CD4-positive, alpha-beta T cell treated with Interleukin-12 subunit alpha and Interleukin-12 subunit beta, for 1 hour (primary cell): Measurements from ENCODE around the gene TMEM30A.
A peak's percentile ranks its signal among the peaks of the same experiment; 100 is the strongest.

ENCODE experiments used
- DNase-seq: peaks from one replicate; pipeline ENCODE4 v3.0.0-alpha.2; 2020

Gene TMEM30A

DNA sequence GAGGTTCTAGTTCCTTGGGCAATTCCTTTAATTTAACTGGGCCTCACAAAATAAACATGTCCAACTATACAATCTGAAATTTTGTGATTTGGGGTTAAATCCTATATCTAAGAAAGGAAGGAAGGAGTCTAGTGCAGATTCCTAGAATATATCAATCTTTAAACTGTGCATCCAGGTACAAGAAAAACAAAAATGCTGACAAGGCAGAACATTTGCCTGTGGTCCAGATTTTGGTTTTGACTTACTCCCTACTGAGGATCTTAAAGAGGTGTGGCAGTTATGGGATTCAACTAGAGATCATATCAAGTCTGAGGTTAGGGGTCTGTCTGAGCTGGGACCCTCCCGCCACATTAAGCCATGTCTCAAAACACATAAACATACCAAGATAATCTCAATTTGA lies 23.3 kb downstream of the TMEM30A start:
- DNase-seq, result no peak

DNA sequence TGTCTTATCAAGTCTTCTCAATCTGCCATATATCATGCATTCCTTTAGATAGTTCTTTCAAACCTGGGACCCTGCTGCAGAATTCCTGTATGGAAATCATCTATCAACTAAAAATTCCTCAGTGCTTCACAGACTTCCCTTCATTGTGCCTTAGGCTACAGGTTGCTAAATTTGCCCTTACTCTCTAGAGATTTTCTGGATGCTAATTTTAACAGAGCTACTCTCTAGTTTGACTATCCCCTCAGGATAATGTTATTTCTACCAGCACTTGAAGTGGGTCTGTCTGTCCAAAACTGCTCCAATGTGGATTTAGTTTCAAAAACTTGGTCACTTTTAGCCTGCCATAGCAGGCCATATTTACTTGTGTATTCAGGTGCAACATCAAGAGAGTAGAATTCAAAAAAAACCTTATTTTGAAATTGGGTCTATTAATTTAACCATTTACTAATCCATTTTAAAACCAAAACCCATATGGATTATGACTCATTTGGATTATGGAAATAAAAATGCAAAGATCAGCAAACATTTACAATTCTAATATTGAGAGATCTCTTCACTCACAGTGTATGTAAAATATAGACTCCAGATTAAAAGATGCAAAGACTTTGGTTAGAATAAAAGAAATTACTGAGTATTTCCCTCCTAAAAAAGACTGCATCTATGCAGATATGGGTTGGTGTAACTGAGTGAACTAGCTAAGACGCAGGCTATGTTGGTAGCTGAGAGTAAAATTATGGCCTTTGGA lies 27.1 kb downstream of the TMEM30A start:
- no peak for DNase-seq

DNA sequence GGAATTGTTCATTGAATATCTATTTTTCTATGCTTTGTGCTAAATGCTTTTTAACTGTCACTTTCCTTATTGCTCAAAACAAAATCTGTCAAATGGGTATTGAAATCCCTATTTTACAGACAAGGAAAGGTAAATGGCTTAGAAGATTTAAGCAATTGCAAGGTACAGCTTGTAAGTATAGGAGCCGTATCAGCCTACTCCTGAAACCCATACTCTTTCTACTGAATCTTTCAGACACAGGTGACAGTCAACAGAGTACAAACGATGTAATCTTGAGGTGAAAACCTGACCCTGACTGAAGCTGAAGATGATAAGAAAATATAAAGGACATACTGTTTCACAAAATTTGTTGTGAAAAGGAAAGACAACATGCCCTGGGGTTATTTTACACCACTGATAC lies 34.0 kb downstream of the TMEM30A start:
- no peak for DNase-seq

GRCh38 chr6:75249837-75250236 lies 34.8 kb downstream of the TMEM30A start:
- DNase-seq, result no peak

GRCh38 chr6:75246386-75246785 lies 38.2 kb downstream of the TMEM30A start:
- DNase-seq, result no peak

DNA sequence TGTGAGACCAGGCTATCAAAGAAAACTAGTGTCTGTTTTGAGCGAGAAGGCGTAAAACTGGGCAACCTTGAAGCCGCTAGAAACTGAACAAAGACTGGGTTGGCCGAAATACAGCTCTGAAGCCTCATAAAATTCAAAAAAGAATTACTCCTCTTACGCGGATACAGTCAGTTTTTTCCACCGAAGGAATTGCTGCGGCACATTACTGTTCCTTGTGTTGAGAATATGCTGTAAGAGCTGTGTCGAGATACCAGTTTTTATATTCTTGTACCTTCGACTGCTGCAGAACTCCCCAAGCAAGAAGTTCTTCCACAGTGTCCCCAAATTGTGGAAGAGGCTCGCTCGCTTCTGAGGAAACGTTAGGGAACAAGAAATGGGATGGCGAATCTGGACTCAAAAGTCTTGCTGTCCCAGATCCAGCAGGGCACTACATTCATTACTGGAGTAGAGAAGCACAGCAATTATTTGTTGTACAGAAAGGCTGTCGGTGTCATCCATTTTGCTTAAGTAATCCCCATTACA lies 40.5 kb downstream of the TMEM30A start:
- no peak for DNase-seq

- DNase-seq, result peak; percentile 92
These were observed 41.1 kb downstream of the TMEM30A start, which contains the start of gene COX7A2 for GRCh38 chr6:75243333-75244062. Gene COX7A2, minus strand, starts transcription at chr6:75243801. Its CDS starts 67 bp downstream, at chr6:75243734.

DNA sequence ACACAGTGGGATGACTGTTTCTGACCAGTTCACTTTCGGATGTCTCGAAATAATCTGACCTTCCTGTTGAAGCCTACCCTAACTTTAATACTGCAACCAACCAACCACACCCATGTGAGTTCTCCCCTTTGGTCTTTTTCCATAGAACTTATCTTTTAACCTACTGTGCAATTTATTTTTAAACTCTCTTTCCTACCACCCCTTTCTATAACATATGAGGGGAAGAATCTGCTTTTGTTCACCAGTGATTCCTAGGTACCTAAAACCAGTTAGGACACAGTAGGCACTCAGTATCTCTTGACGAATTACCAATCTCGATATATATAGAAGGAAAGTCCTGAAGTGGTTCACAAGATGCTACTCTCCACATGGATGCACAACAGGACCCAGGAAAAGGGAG lies 48.0 kb downstream of the TMEM30A start:
- DNase-seq, result no peak

DNA sequence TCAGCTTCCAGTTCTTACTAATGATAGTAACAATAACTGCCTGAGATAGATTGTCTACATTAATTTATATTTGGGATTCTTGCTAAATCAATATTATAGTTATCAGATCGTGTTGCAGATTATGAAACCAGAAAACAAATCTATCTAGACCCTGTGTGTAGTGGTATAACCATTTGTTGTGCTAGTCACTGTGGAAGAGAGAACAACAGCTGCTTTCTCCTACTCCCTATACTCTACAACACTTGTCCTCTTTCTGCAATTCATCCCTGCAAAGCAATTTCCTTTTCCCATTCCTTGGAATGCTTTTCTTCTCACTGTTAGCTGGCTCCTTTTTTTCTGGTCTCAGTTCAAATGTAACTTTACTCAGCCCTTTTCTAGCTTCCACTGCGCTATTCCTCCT lies 49.3 kb downstream of the TMEM30A start:
- no peak for DNase-seq

GRCh38 chr6:75234126-75234865 lies 50.3 kb downstream of the TMEM30A start:
- no peak for DNase-seq

DNA sequence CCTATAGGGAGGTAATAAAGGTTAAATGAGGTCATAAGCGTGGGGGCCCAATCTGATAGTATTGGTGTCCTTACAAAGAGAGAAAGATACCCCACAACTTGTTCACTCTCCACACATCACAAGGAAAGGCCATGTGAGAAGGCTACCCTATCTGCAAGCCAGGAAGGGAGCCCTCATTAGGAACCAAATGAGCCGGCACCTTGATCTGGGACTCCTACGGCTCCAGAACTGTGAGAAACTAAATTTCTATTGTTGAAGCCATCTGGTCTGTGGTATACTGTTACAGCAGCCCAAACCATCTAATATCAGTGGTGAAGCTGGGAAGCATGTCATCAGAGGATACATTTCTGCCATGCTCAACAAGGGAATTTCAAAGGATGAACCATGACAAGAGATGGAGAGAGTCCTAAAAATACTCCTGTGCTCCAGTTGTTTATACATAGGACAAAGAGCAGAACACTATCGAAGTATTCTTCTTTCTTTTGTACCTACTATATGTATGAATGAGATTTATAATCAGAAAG lies 51.4 kb downstream of the TMEM30A start:
- no peak for DNase-seq

DNA sequence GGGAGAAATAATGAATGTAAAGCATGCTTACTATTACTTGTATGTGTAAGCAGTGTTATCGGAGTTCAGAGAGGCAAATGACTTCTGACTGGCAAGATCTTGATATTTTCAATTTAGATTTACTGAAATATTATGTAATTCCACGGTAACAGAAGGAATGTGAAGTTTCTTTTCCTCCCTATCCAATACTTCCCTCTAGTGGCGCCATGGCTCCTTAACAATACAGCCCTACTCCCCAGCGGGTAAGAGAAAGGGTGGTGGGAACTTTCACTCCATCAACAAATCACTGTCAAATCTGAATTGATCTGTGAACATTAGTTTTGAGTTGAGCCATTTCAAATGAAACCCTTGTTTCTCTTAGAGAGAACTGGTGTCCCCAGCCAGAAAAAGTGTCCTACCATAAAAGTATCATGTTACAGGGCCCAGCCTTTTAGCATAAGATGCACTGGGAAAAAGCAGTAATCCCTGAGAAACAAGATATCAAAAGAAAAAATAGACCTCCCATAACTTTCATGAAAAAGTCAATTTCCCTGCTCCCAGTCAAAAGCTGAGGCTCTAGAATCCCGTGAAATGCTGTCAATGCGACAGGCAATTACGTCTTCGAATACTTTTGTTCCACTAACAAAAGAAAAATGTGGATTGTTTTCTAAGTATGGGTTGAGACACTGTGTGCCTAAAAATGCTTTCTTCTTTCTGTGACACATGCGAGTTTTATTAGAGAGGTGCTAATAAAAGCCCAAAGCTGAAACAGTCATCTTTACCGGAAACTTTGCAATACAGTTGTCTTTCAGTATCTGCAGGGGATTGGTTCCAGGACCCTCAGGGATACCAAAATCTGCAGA lies 53.9 kb downstream of the TMEM30A start:
- DNase-seq, result no peak

- no peak for DNase-seq
These were observed 60.2 kb downstream of the TMEM30A start for GRCh38 chr6:75224303-75224926.

GRCh38 chr6:75223428-75223827 lies 61.2 kb downstream of the TMEM30A start:
- DNase-seq, result no peak

- DNase-seq, result no peak
These were observed 62.3 kb downstream of the TMEM30A start for GRCh38 chr6:75222261-75222660.

DNA sequence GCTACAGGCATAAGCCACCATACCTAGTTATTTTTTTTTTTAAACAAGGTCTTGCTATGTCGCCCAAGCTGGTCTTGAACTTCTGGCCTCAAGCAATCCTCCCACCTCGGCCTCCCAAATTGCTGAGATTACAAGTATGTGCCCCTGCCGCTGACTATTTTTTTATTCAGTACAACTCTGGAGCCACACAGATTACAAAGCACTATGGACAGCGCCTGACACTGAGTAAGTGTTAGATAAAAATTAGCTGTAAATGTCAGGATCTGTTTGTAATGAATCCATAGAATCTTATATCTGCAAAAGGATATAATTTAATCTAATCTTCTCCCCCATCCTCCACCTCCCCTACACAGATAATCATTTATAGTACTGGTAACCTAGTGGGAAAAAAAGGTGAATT lies 63.5 kb downstream of the TMEM30A start:
- no peak for DNase-seq

GRCh38 chr6:75220357-75220756 lies 64.2 kb downstream of the TMEM30A start:
- no peak for DNase-seq

DNA sequence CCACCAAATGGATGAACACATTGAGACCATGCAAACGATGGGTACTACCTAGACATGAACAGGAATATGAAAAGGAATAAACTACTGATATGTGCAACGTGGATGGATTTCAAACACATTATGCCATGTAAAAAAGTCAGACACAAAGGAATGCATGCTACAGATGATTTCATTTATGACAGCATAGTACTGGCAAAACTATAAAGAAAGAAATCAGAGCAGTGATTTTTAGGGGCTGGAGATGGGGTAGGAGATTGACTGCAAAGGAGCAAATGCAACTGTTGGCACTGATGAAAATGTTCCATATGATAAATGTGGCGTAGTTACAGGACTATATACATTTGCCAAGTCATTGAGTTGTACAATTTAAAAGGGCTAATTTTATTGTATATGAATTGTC lies 65.3 kb downstream of the TMEM30A start:
- DNase-seq, result no peak

DNA sequence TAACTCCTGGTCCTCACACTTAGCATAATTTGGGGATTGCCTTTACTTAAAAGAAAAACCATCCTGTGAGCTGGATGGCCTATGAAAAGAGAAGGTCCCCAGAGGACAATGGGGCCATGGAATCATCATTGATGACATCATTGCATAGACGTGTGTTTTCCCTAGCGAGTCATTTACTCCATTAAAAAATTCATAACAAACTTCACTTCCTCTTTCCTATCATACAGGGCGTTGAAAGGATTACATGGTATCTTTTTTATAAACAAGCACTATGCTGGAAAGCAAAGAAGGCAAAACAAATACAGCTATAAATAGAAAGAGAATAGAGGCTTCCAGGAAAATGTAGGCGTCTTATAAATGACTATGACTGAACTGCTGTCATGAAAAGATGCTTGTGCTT lies 67.4 kb downstream of the TMEM30A start:
- DNase-seq, result no peak

- no peak for DNase-seq
These were observed 69.3 kb downstream of the TMEM30A start for GRCh38 chr6:75215291-75215690.

- no peak for DNase-seq
These were observed 70.9 kb downstream of the TMEM30A start for GRCh38 chr6:75213732-75214131.

- no peak for DNase-seq
These were observed 71.5 kb downstream of the TMEM30A start for GRCh38 chr6:75213112-75213511.
